T-helper 2 cell treated with Interferon-gamma antibody and Interleukin-4, amounts not matched to agents 100 ng/mL and 5 ng/mL, for 36 hours (primary cell): ENCODE data around the gene PCED1B. TPM values are rescaled to one million over a fixed set of nuclear protein-coding genes. Genes with fewer than 3 reads are reported as not detected.
"Not testable (repeated sequence)": the region's sequence is repeated elsewhere in the genome, so short reads cannot be mapped to it uniquely, and the experiment has no call there.

Experiments used
- intact Hi-C: fragments of 100-400 bp; cut with micrococcal nuclease; formaldehyde crosslinking; loops from one replicate; pipeline ENCODE4 v1.15.1; 2023
- total RNA-seq: library from RNA; stranded (reverse); gene quantifications from 2 replicates; pipeline ENCODE4 v1.2.3, GENCODE V29; 2022

PCED1B gene
- total RNA-seq, 1 donor from 2014 or later: 38.8 TPM

DNA sequence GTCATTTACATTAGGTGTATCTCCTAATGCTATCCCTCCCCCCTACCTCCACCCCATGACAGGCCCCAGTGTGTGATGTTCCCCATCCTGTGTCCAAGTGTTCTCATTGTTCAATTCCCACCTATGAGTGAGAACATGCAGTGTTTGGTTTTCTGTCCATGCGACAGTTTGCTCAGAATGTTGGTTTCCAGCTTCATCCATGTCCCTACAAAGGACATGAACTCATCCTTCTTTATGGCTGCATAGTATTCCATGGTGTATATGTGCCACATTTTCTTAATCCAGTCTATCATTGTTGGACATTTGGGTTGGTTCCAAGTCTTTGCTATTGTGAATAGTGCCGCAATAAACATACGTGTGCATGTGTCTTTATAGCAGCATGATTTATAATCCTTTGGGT, 37.9 kb downstream of the PCED1B start:
- intact Hi-C loops: not testable (repeated sequence)

- intact Hi-C loops: loop anchor here (5.0 kb wide), 1 partner anchor 38 kb away; no protein-coding TSS in a partner anchor
Observed at GRCh38 chr12:47120736-47121135, 41.3 kb downstream of the PCED1B start.

DNA sequence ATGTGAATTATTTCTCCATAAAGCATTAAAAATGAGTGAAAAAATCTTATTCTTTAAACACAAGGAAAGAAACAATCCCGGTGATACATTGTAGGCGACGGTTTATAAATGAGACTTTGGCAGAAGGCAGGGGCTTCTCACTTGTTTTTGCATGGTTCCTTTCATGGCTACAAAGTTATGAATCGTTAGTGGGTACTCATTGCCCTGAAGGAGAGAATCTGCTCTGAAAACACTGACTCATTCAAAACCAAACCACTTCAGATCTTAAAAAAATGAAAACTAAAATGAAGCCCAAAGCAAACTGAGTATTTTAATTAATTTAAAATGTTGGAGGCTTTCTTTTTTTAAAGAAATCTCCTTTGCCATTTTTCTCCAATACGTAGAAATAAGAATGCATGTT, 41.7 kb downstream of the PCED1B start:
- intact Hi-C loops: loop anchor here (5.0 kb wide), 1 partner anchor 39 kb away; no protein-coding TSS in a partner anchor

- intact Hi-C loops: loop anchor here (5.0 kb wide), 1 partner anchor 40 kb away; no protein-coding TSS in a partner anchor
Observed at GRCh38 chr12:47122602-47123001, 43.2 kb downstream of the PCED1B start.

- intact Hi-C loops: loop anchor here (5.0 kb wide), 1 partner anchor 41 kb away; no protein-coding TSS in a partner anchor
Observed at GRCh38 chr12:47123730-47124129, 44.3 kb downstream of the PCED1B start.

GRCh38 chr12:47124451-47124850, 45.0 kb downstream of the PCED1B start:
- intact Hi-C loops: loop anchor here (5.0 kb wide), 1 partner anchor 42 kb away; no protein-coding TSS in a partner anchor

DNA sequence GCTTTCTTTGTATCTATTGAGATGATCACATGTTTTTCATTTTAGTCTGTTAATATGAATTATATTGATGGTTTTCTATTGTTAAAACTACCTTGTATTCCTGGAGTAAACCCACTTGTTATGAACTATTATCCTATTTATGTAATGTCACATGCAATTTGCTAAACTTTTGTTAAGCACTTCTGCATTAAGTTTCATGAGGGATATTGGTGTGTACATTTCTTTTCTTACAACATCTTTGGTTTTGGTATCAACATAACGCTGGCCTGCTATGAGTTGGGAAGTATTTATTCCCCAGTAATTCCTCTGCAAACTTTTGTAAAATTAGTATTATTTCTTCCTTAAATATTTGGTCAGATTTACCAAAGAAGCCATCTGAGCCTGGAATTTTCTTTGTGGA, 46.8 kb downstream of the PCED1B start:
- intact Hi-C loops: no loop called here

DNA sequence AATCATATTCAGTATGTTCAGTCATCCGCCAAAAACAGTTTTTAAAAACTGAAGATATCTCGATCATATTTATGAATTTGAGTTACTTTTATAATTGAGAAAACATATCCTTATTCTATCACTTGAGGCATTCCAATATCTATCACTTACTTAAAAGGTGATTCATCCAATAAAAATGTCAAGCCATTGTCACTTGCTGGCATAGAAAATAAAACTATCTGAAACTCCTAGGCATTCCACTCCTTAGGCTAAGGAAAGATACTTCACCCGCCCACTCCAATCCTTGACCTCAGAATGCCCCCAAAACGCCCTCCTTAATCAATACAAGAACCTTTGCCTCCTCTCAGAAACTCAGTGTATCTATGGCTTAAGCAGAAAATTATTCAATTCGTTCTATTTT, 51.6 kb downstream of the PCED1B start:
- intact Hi-C loops: no loop called here

DNA sequence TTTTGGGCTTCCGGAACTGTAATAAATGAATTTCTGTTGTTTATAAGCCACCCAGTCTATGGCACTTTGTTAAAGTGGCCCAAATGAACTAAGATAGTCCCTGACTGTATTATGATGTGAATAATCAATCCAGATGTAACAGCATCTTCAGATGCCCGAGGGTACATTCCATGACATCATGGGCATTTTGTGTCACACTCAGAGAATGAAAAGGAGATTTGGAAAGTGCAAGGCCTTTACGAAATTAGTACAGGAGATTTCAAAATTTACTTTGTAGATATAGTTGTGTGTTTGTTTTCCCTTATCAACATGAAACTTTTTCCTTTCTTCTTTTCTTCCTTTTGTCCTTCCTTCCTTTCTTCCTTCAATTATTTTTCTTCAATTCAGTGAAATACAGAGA, 54.6 kb downstream of the PCED1B start:
- intact Hi-C loops: no loop called here

DNA sequence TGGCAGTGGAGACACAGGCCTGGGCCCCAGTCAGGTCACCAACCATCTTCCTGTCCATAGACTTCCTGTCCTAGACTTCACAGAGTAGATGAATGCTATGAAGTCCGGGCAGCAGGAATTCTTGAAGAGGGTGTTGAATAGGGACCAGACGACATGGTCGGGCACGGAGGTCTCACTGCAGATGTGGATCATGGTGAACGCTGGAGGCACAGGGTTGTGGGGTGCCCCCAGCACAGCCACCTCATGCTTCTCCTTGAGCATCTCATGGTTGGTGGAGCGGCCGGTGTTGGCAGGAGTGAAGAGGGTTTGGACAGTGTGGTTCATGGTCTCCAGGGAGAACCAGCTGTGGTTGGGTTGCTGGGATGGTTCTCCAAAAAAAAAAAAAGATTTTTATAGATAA, 56.2 kb downstream of the PCED1B start:
- intact Hi-C loops: no loop called here

GRCh38 chr12:47139000-47139681, 59.7 kb downstream of the PCED1B start:
- intact Hi-C loops: no loop called here

GRCh38 chr12:47141459-47141858, 62.0 kb downstream of the PCED1B start:
- intact Hi-C loops: no loop called here

GRCh38 chr12:47144769-47145168, 65.3 kb downstream of the PCED1B start:
- intact Hi-C loops: loop anchor here (1.0 kb wide), 1 partner anchor 34 kb away; no protein-coding TSS in a partner anchor

DNA sequence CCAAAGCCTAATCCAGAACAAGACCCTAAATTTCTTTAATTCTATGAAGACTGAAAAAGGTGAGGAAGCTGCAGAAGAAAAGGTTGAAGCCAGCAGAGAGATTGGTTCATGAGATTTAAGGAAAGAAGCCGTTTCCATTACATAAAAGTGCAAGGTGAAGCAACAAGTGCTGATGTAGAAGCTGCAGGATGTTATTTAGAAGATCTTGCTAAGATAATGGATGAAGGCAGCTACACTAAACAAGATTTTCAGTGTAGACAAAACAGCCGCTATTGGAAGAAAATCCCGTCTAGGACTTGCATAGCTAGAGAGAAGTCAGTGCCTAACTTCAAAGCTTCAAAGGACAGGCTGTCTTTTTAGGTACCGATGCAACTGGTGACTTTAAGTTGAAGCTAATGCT, 65.8 kb downstream of the PCED1B start:
- intact Hi-C loops: loop anchor here (1.0 kb wide), 1 partner anchor 35 kb away; no protein-coding TSS in a partner anchor

DNA sequence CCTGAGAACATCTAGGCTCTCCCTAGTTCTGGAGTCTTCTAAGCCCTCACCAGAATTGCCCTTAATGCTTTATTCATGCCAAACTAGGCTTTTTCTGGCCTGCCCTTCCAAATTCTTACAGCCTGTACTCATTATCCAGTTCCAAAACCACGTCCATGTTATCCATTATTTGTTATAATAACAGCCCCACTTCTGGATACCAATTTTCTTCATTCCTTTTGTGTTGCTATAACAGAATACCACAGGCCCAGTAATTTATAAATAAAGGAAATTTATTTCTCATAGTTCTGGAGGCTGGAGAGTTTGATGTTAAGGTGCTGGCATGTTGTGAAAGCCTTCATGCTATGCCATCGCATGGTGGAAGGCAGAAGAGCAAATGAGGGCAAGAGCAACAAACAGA, 68.3 kb downstream of the PCED1B start:
- intact Hi-C loops: no loop called here

DNA sequence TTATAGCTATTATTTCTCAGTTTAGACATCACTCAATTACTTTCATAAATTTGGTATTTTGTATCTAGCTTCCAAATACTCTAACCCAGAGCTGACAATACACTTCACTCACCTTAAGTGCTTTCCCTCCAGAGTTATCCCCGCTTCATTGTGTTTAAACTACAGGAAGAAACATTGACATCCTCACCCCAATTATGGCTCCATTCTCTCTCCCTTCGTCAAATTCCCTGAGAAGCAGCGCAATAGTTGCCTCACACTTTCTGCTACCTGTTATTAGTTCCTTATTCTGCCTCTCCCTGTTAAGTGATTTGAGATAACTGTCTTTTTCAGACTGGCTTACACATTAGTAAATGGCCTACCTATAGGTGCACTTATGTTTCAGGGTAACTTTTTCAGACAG, 69.7 kb downstream of the PCED1B start:
- intact Hi-C loops: no loop called here

DNA sequence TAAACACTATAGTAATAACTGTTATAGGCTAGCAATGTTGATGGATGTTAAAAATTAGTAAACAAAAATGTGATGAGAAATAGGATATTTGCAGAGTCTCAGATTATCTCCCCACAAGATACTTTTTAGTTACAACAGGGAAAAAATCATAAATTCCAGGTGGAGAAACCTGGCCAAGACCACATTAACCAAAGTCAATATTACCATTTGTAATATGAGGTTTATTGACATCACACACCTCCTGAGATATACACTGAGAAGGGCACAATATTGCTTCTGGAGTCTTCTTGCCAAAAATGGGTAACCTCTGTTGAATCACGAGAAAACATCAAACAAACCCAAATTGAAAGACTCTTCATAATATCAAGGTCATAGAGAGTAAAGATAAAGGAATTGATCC, 72.7 kb downstream of the PCED1B start:
- intact Hi-C loops: no loop called here

DNA sequence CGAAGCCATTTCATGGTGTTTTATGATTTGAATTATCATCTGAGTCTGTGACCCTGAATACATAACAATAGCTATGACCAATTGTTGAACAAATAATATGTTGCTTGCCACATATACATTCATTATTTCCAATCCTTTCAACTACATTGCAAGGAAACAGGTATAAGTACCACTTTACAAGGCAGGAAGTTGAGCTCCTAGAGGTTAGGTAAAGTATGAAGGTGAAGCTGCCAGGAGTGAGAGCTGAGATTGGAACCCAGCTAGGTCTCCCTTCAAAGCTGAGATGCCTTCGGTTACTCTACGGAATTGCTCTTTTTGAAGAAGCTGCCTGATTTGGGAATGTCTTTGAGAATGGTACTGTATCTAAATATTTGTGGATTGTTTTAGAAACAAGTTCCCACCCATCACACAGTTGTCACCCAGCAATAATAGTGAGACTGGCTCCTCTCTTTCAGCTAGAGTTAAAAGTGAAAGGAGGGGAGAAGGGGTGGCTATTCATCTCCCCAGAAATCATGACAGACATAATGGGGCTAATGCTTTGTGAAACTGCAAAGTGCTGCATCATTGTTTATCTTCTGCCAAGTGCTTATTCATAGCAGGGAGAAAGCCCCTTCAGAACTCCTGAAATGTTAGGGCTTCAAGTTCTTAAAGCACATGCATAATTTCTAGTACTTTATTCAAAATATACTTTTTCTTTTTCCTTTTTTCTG, 76.2 kb downstream of the PCED1B start:
- intact Hi-C loops: no loop called here

DNA sequence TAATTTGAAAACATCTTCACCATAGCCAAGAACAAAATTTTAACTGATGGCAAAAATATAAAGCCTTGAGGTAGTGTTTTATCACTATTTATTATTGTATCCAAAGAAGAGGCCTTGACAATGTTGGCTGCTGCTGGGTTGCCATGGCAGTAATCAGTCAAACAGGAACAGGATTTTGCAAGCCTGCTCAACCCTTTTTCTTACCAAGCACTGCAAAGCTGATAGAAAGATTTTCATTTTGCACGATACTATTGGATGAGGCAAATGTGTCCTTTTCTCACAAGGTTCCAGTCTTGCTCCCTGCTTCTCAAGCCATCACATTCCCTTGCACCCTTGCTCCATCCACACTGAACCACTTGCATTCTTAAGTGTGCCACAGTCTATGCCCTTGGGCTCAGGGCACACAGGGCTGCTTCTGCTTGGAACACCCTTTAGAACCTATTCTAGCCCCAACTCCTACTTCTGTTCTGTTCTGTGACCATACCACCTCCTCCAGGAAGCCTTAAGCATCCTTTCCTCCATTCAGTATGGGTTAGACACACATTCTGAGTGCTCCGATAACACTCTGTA, 76.8 kb downstream of the PCED1B start:
- intact Hi-C loops: no loop called here

GRCh38 chr12:47158792-47159191, 79.4 kb downstream of the PCED1B start:
- intact Hi-C loops: no loop called here

DNA sequence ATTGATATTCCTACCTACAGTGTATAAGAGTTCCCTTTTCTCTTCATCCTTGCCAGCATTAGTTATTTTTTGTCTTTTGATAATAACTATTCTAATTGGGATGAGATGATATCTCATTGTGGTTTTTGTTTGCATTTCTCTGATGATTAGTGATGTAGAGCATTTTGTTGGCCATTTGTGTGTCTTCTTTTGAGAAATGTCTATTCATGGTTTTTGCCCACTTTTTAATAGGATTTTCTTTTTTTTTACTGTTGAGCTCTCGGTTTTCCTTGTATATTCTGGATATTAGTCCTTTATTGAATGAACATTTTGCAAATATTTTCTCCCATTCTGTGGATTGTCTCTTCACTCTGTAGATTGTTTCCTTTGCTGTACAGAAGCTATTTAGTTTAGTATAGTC, 79.9 kb downstream of the PCED1B start:
- intact Hi-C loops: no loop called here
